Upper lobe of left lung (tissue), 6 donors: ENCODE results near the gene CDH2. TPM values are rescaled to one million over a fixed set of nuclear protein-coding genes. Genes with fewer than 3 reads are reported as not detected.

Experiments
- ATAC-seq, 2 donors: fragments of 200-7000 bp; cut with Tn5 transposase; one replicate each; pipeline ENCODE4 v1.9.1; 2022; ENCODE audit warnings: mild to moderate bottlenecking in 2 of 2, moderate library complexity in 2 of 2; ENCODE audit not compliant: low FRiP score in 2 of 2
- DNase-seq, 2 donors: peaks; one replicate each; pipeline ENCODE4 v3.0.0-alpha.2; 2019 to 2020
- H3K27ac ChIP-seq, 4 donors: fragments of 200-600 bp; sonication (generic); one replicate each; pipeline ENCODE4 v1.5.1; 2016 to 2019
- H3K27me3 ChIP-seq, 4 donors: fragments of 200-600 bp; sonication (generic); one replicate each; pipeline ENCODE4 v1.5.1; 2017 to 2019
- H3K36me3 ChIP-seq, 4 donors: fragments of 200-600 bp; sonication (generic); one replicate each; pipeline ENCODE4 v1.5.1; 2016 to 2019
- H3K4me1 ChIP-seq, 4 donors: fragments of 200-600 bp; sonication (generic); one replicate each; pipeline ENCODE4 v1.5.1; 2018 to 2019
- H3K4me3 ChIP-seq, 4 donors: fragments of 200-600 bp; sonication (generic); one replicate each; pipeline ENCODE4 v1.5.1; 2017 to 2019; ENCODE audit warnings: mild to moderate bottlenecking in 2 of 4, moderate library complexity in 1 of 4
- H3K9me3 ChIP-seq, 4 donors: fragments of 200-600 bp; sonication (generic); one replicate each; pipeline ENCODE4 v1.5.1; 2018 to 2019
- CTCF ChIP-seq, 6 experiments: fragments of 450-650 bp in 4 of 6; fragments of 200-600 bp in 2 of 6; sonication (generic) in 2 of 6; IDR thresholded peaks; one replicate each; pipeline ENCODE4 v1.5.1; 2016 to 2019; ENCODE audit warnings: antibody characterized with exemption in 6 of 6
- EP300 ChIP-seq, 4 donors: sonication (generic); formaldehyde crosslinking; IDR thresholded peaks; one replicate each; pipeline ENCODE4 v1.5.1; 2017; ENCODE audit warnings: antibody characterized with exemption in 4 of 4, control low read depth in 2 of 4
- POLR2A ChIP-seq, 4 donors: fragments of 450-650 bp; IDR thresholded peaks; one replicate each; pipeline ENCODE4 v1.5.1; 2016 to 2017; ENCODE audit warnings: antibody characterized with exemption in 4 of 4, mild to moderate bottlenecking in 2 of 4
- POLR2AphosphoS5 ChIP-seq, 2 donors: sonication (generic); formaldehyde crosslinking; IDR thresholded peaks; one replicate each; pipeline ENCODE4 v1.5.1; 2017; ENCODE audit warnings: antibody characterized with exemption in 2 of 2
- WGBS, 2 donors: methylation state at CpG; one replicate each; pipeline ENCODE4 v1.1.5; 2017 to 2018; 5-methylcytosine and 5-hydroxymethylcytosine counted together
- total RNA-seq, 6 donors: library from RNA; depleted of rRNA in 4 of 6; stranded (reverse); fragments of >200 nt in 4 of 6; gene quantifications; one replicate each; pipeline versions ENCODE4 v1.1.0 to v1.2.1, GENCODE V29; 2016 to 2021
- donor health status: DM: no; HTN: no; CAD: no; lungs with moderate emphysema.
- donor health status: DM: no; HTN: yes; CAD: no; lungs with severe emphysema.

CDH2 gene
- total RNA-seq, 6 donors from 2014 or later, result 0.20 to 2.3 (median 0.75) TPM; not detected in 2

DNA sequence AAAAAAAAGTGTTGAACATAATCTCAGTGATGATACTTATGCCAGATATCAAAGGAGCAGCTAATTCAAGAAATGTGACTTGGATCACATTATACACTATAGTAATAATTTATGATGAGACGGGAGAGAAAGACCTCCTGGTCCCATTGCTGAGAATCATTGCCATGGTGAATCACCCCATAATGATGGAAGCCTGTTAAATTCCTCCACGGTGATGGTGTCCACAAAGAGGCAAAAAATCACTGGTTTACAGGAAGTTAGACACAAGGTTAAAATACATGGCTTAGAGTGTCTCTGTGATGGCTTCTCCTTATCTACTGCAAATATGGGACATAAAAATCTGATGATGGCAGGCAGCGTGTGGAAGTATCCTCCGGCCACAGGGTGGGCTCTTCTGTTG, 210.0 kb downstream of the CDH2 start:
- WGBS, 2 donors, result 85 to 91% methylated on average over 4 of the region's 4 CpGs
- DNase-seq, result no peak
- ATAC-seq, result no peak
- Histone ChIP-seq H3K9me3 (no peaks in the 10 kb centered on the region), H3K27ac (no peak overlapping the region), H3K4me1 (no peaks in the 10 kb centered on the region), H3K27me3 (no peaks in the 10 kb centered on the region), H3K36me3 (no peaks in the 10 kb centered on the region), H3K4me3 (no peak overlapping the region)
- TF ChIP-seq POLR2A (IDR thresholded peaks at IDR 0.05) (no peak), CTCF (IDR thresholded peaks at IDR 0.05) (no peak), POLR2AphosphoS5 (IDR thresholded peaks at IDR 0.05) (no peak), EP300 (IDR thresholded peaks at IDR 0.05) (no peak)

- Histone ChIP-seq H3K9me3 (no peaks in the 10 kb centered on the region), H3K36me3 (no peaks in the 10 kb centered on the region), H3K27me3 (no peaks in the 10 kb centered on the region), H3K4me3 (no peak overlapping the region), H3K4me1 (no peaks in the 10 kb centered on the region), H3K27ac (no peak overlapping the region)
- ATAC-seq, result no peak
- DNase-seq, result no peak
- WGBS, 2 donors, result 29 to 31% methylated on average over 1 of the region's 1 CpG
- TF ChIP-seq EP300 (IDR thresholded peaks at IDR 0.05) (no peak), POLR2A (IDR thresholded peaks at IDR 0.05) (no peak), CTCF (IDR thresholded peaks at IDR 0.05) (no peak), POLR2AphosphoS5 (IDR thresholded peaks at IDR 0.05) (no peak)
These were observed 212.1 kb downstream of the CDH2 start for GRCh38 chr18:27964811-27965210.

DNA sequence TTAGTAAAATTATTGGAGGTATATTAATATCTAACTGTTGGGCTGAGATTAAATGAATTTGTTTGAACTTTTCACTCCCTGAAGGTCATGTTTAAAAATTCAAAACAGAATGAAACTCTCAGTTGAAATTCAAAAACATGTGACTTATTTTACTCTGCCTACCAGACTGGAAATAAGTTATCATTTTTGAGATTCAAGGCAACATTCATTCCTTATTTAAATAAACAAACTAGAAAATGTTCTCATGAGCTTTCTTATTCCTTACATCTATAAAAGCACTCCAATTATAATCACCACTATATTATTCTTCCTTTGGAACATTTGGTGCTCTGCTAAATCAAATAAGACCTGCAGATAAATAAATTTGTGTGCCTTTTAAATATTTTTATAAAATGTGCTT, 217.8 kb downstream of the CDH2 start:
- DNase-seq (no peak), ATAC-seq (no peak)
- Histone ChIP-seq H3K4me1 (no peaks in the 10 kb centered on the region), H3K9me3 (no peaks in the 10 kb centered on the region), H3K36me3 (no peaks in the 10 kb centered on the region), H3K27me3 (no peaks in the 10 kb centered on the region), H3K27ac (no peak overlapping the region), H3K4me3 (no peak overlapping the region)
- TF ChIP-seq POLR2AphosphoS5 (IDR thresholded peaks at IDR 0.05) (no peak), POLR2A (IDR thresholded peaks at IDR 0.05) (no peak), EP300 (IDR thresholded peaks at IDR 0.05) (no peak), CTCF (IDR thresholded peaks at IDR 0.05) (no peak)

DNA sequence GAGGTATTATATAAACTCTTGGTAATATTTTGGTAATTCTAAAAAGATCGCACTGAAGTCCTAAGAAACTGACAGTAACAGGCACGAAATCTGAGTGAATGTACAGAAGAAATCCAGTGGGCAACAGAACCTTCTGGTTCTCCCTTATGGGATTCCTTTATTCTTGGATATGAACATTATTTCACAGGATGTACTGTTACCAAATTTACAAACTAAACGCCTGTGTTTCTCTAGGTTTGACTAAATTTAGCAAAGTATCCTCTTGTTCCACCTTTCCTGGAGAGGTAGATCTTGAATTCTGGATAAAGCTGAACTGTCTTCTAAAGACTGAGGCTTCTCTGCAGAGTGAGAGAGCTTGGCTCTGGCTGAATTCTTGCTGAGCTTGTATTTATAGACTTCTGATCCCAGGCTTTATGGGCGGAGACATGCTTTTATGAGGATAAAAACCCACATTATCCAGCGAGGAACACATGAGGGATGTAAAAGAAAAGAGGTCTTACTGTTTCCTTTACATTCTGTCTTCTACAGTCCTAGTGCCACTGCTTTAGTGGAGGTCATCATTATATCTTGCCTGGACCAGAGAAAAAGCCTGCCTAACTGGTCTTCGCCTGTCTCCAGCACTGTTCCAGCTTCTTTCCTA, 220.8 kb downstream of the CDH2 start:
- DNase-seq (no peak), ATAC-seq (no peak)
- no peaks in the 10 kb centered on the region for H3K4me1 ChIP-seq
- no peaks in the 10 kb centered on the region for H3K27me3 ChIP-seq
- WGBS, 2 donors, result 78 to 82% methylated on average over 6 of the region's 6 CpGs
- H3K27ac ChIP-seq, result no peak overlapping the region
- TF ChIP-seq CTCF (IDR thresholded peaks at IDR 0.05), result no peak
- no peak for TF ChIP-seq POLR2AphosphoS5 (IDR thresholded peaks at IDR 0.05)
- H3K9me3 ChIP-seq, result no peaks in the 10 kb centered on the region
- H3K36me3 ChIP-seq, result no peaks in the 10 kb centered on the region
- H3K4me3 ChIP-seq, result no peak overlapping the region

GRCh38 chr18:27954226-27954625, 222.7 kb downstream of the CDH2 start:
- TF ChIP-seq CTCF (IDR thresholded peaks at IDR 0.05) (no peak), EP300 (IDR thresholded peaks at IDR 0.05) (no peak), POLR2AphosphoS5 (IDR thresholded peaks at IDR 0.05) (no peak), POLR2A (IDR thresholded peaks at IDR 0.05) (no peak)
- Histone ChIP-seq H3K4me3 (no peak overlapping the region), H3K9me3 (no peaks in the 10 kb centered on the region), H3K4me1 (no peaks in the 10 kb centered on the region), H3K36me3 (no peaks in the 10 kb centered on the region), H3K27me3 (no peaks in the 10 kb centered on the region), H3K27ac (no peak overlapping the region)
- DNase-seq, result no peak
- no peak for ATAC-seq
- WGBS, 2 donors, result 69% methylated on average over 3 of the region's 3 CpGs
